ENCODE measurements around the gene ATP6AP1. TPM values are rescaled to one million over a fixed set of nuclear protein-coding genes. Genes with fewer than 3 reads are reported as not detected.

Gene ATP6AP1
- total RNA-seq, 1 donor from 2014 or later = 54.5 TPM

- TF ChIP-seq POLR2AphosphoS5 (IDR thresholded peaks at IDR 0.05; ENCODE audit: insufficient read depth in 1 of 2, low read depth in 1 of 2) (peak; percentile 75 to 85), POLR2A (IDR thresholded peaks at IDR 0.05) (peak in 1 of 2 donors; percentile 28), CTCF (IDR thresholded peaks at IDR 0.05) (no peak)
- DNase-seq (ENCODE audit: extremely low spot score in 2 of 2) = no peak
- peaks cover 5% of the 10 kb centered on the region for H3K4me1 ChIP-seq
- H3K4me3 ChIP-seq = peak within 1 kb of the TSS; percentile 49 to 52
- peak within 1 kb of the TSS; percentile 72 for H3K27ac ChIP-seq
- H3K27me3 ChIP-seq = no peaks in the 10 kb centered on the region
- H3K36me3 ChIP-seq = no peaks in the 10 kb centered on the region
- no peaks in the 10 kb centered on the region for H3K9me3 ChIP-seq
- intact Hi-C loops (cut with DNase I) = loop anchor here (5.0 kb wide), 1 partner anchor 38 kb away; the partner anchor contains the start of gene FAM3A
Observed at GRCh38 chrX:154478728-154479622, 50.5 kb downstream of the ATP6AP1 start, which contains the start of gene LAGE3. LAGE3 (minus strand) TSS chrX:154479281; CDS start chrX:154478915, 366 bp downstream.

GRCh38 chrX:154481195-154481594 lies 52.7 kb downstream of the ATP6AP1 start:
- no peaks in the 10 kb centered on the region for H3K36me3 ChIP-seq
- intact Hi-C loops (cut with DNase I) = no loop called here
- no peaks in the 10 kb centered on the region for H3K9me3 ChIP-seq
- peaks cover 18% of the 10 kb centered on the region for H3K4me1 ChIP-seq
- H3K27me3 ChIP-seq = no peaks in the 10 kb centered on the region
- no peak overlapping the region for H3K27ac ChIP-seq
- no peak for TF ChIP-seq POLR2A (IDR thresholded peaks at IDR 0.05)
- TF ChIP-seq CTCF (IDR thresholded peaks at IDR 0.05) = no peak
- no peak for TF ChIP-seq POLR2AphosphoS5 (IDR thresholded peaks at IDR 0.05; ENCODE audit: insufficient read depth in 1 of 2, low read depth in 1 of 2)
- DNase-seq (ENCODE audit: extremely low spot score in 2 of 2) = no peak
- H3K4me3 ChIP-seq = no peak overlapping the region

GRCh38 chrX:154481911-154482601 lies 53.6 kb downstream of the ATP6AP1 start:
- Histone ChIP-seq H3K36me3 (no peaks in the 10 kb centered on the region), H3K27me3 (no peaks in the 10 kb centered on the region), H3K4me3 (no peak overlapping the region), H3K9me3 (no peaks in the 10 kb centered on the region), H3K27ac (no peak overlapping the region), H3K4me1 (peaks cover 18% of the 10 kb centered on the region)
- intact Hi-C loops (cut with DNase I) = no loop called here
- no peak for TF ChIP-seq CTCF (IDR thresholded peaks at IDR 0.05)
- TF ChIP-seq POLR2A (IDR thresholded peaks at IDR 0.05) = no peak
- no peak for TF ChIP-seq POLR2AphosphoS5 (IDR thresholded peaks at IDR 0.05; ENCODE audit: insufficient read depth in 1 of 2, low read depth in 1 of 2)
- DNase-seq (ENCODE audit: extremely low spot score in 2 of 2) = no peak

- DNase-seq (ENCODE audit: extremely low spot score in 2 of 2) = no peak
- H3K27ac ChIP-seq = no peak overlapping the region
- peaks cover 18% of the 10 kb centered on the region for H3K4me1 ChIP-seq
- H3K4me3 ChIP-seq = no peak overlapping the region
- no peaks in the 10 kb centered on the region for H3K27me3 ChIP-seq
- H3K9me3 ChIP-seq = no peaks in the 10 kb centered on the region
- no peaks in the 10 kb centered on the region for H3K36me3 ChIP-seq
- intact Hi-C loops (cut with DNase I) = no loop called here
- no peak for TF ChIP-seq POLR2AphosphoS5 (IDR thresholded peaks at IDR 0.05; ENCODE audit: insufficient read depth in 1 of 2, low read depth in 1 of 2)
- TF ChIP-seq POLR2A (IDR thresholded peaks at IDR 0.05) = no peak
- TF ChIP-seq CTCF (IDR thresholded peaks at IDR 0.05) = no peak
Observed at GRCh38 chrX:154482786-154483185, 54.3 kb downstream of the ATP6AP1 start.
